CD4-positive, alpha-beta T cell treated with Interleukin-17A for 4 hours (primary cell): ENCODE results near the gene C2.
"Not testable (repeated sequence)": the region's sequence is repeated elsewhere in the genome, so short reads cannot be mapped to it uniquely, and the experiment has no call there.

Experiments used
- DNase-seq: peaks from one replicate; pipeline ENCODE4 v3.0.0-alpha.2; 2020; ENCODE audit warnings: mixed read lengths

Gene C2

GRCh38 chr6:31958741-31959739, 31.5 kb downstream of the C2 start, which contains the start of the genes NELFE and SKIC2:
NELFE (minus strand) TSS chr6:31958971; CDS start chr6:31958446, 525 bp downstream.
SKIC2 (plus strand) TSS chr6:31959175; CDS start chr6:31959193, 18 bp downstream.
- peak; percentile 98 for DNase-seq

- no peak for DNase-seq
Observed at GRCh38 chr6:31961616-31962015, 34.1 kb downstream of the C2 start.

GRCh38 chr6:31963921-31964320, 36.4 kb downstream of the C2 start:
- DNase-seq, result no peak

- DNase-seq, result no peak
Observed at GRCh38 chr6:31965700-31966099, 38.2 kb downstream of the C2 start.

- DNase-seq, result no peak
Observed at GRCh38 chr6:31966506-31966905, 39.0 kb downstream of the C2 start.

GRCh38 chr6:31966997-31967925, 39.7 kb downstream of the C2 start:
- DNase-seq, result no peak

- no peak for DNase-seq
Observed at GRCh38 chr6:31967926-31968320, 40.4 kb downstream of the C2 start.

- no peak for DNase-seq
Observed at GRCh38 chr6:31968326-31968725, 40.8 kb downstream of the C2 start.

GRCh38 chr6:31968791-31969711, 41.5 kb downstream of the C2 start:
- no peak for DNase-seq

- no peak for DNase-seq
Observed at GRCh38 chr6:31969712-31970603, 42.4 kb downstream of the C2 start.

- DNase-seq, result no peak
Observed at GRCh38 chr6:31970604-31971271, 43.2 kb downstream of the C2 start.

GRCh38 chr6:31971279-31971992, 43.9 kb downstream of the C2 start:
- no peak for DNase-seq

- peak; percentile 96 for DNase-seq
Observed at GRCh38 chr6:31971993-31972708, 44.6 kb downstream of the C2 start, which contains the start of gene DXO. DXO (minus strand) TSS chr6:31972138; CDS start chr6:31971675, 463 bp downstream.

- DNase-seq, result no peak
Observed at GRCh38 chr6:31972709-31973350, 45.3 kb downstream of the C2 start.

- not testable (repeated sequence) for DNase-seq
Observed at GRCh38 chr6:31976065-31976464, 48.5 kb downstream of the C2 start.

GRCh38 chr6:31977816-31978431, 50.4 kb downstream of the C2 start:
- DNase-seq, result no peak

- DNase-seq, result no peak
Observed at GRCh38 chr6:31978831-31979230, 51.3 kb downstream of the C2 start.
